C4-2B (cell line): ENCODE measurements around the gene CSRNP3.

Experiments
- H3K27ac ChIP-seq: fragments of 450-650 bp; 2 replicates; pipeline ENCODE4 v1.5.1; 2017
- ZFX ChIP-seq: fragments of 450-650 bp; IDR thresholded peaks from 2 replicates; pipeline ENCODE4 v1.6.1; 2017
- TF ChIP-seq, protein P1 (sequence below): fragments of 450-650 bp; conservative IDR thresholded peaks from 2 replicates; pipeline ENCODE4 v1.5.1; 2017; ENCODE audit warnings: mild to moderate bottlenecking

Gene CSRNP3

DNA sequence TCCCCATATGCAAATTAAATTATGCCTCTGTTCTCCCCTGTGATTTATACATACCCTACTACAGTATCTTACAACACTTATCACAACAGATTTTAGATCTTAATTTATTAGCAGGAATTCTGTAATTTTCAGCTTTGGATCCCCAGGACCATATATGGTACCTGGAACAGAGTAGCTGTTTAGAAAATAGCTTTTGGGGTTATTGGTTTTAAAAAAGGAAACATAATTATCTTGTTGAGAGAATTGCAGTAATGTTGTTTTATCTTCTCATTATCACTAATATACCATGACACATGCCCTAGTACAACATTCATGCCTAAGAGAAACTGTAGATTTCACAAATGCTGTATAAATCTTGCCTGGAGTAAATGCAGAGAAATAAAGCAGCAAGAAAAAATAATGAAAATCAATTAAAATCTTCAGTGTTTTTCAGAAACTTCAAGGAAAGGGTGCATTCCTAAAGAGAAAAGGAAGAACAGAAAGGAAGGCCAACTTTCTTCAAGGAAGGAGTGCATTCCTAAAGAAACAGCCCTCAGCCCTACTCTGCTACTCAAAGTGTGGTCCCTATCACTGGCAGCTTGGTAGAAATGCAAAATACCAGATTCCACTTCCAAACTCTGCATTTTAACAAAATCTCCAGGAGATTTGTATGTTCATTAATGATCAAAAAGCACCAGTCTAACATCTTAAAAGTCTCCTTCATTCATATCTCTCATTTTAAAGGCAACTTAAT, 37.1 kb upstream of the CSRNP3 start:
- TF ChIP-seq, protein P1, sequence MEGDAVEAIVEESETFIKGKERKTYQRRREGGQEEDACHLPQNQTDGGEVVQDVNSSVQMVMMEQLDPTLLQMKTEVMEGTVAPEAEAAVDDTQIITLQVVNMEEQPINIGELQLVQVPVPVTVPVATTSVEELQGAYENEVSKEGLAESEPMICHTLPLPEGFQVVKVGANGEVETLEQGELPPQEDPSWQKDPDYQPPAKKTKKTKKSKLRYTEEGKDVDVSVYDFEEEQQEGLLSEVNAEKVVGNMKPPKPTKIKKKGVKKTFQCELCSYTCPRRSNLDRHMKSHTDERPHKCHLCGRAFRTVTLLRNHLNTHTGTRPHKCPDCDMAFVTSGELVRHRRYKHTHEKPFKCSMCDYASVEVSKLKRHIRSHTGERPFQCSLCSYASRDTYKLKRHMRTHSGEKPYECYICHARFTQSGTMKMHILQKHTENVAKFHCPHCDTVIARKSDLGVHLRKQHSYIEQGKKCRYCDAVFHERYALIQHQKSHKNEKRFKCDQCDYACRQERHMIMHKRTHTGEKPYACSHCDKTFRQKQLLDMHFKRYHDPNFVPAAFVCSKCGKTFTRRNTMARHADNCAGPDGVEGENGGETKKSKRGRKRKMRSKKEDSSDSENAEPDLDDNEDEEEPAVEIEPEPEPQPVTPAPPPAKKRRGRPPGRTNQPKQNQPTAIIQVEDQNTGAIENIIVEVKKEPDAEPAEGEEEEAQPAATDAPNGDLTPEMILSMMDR, result no peak
- H3K27ac ChIP-seq, result no peak overlapping the region

- no peak overlapping the region for H3K27ac ChIP-seq
- TF ChIP-seq ZFX, result no peak
- TF ChIP-seq, protein P1, result no peak
Observed at GRCh38 chr2:165434865-165435496, 34.5 kb upstream of the CSRNP3 start.

DNA sequence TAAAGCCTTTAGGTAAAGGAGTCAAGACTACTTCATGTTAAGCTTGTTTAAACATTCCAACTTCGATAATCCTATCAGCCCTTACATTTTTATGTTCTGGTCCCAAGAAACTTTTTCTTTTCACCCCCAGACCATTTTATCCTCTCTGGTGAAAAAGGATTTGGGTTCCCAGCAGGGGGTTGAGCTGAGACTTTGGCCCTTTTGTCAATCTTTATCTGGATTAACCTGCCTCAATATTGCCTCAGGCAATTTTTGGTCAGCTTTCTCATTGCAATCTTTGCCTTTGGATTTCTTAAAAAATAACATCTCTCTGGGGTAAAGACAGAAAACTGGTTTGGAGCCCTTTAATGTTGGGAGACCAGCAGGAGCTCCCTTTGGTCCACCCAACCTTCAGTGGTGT, 33.9 kb upstream of the CSRNP3 start:
- no peak overlapping the region for H3K27ac ChIP-seq
- TF ChIP-seq, protein P1, result no peak
- no peak for TF ChIP-seq ZFX

GRCh38 chr2:165436559-165436958, 32.9 kb upstream of the CSRNP3 start:
- H3K27ac ChIP-seq, result no peak overlapping the region
- no peak for TF ChIP-seq ZFX
- TF ChIP-seq, protein P1, result no peak

DNA sequence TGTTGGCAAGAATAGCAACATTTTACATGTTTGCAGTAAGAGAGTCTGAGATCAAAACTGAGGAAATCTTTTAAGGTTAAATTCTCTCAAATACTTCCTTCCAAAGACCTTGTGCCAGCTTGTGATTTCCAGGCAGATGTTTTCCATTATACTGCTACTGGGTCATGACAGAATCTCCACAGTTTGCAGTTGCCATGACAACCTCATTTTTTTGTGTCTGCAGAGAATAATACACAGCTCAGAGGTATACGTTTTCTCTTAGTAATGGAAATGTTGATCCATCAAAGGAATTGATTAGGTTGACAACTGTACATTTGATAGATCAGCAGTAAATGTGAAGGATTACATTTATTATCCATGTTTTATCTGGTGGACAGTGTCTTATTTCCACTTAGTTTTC, 29.1 kb upstream of the CSRNP3 start:
- TF ChIP-seq, protein P1, result no peak
- no peak for TF ChIP-seq ZFX
- H3K27ac ChIP-seq, result no peak overlapping the region

DNA sequence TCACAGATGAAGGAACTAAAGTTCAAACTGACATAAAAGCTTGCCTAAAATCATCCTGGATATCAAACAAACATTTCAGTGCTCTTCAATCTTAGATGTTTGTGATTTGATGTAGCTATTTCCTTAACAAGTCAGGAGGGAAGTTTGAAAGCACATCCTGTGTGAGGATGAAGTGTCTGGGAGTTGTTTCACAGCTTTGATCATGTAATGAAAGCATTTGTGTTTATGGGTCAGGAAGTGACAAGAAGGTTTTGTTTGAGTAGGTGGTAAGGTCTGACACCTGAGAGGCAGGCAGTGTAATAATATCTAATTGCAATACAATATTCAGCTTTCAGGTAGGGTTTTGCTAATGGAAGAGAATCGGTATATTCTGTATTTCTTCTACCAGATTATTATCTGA, 26.0 kb upstream of the CSRNP3 start:
- TF ChIP-seq, protein P1, result no peak
- TF ChIP-seq ZFX, result no peak
- H3K27ac ChIP-seq, result no peak overlapping the region

GRCh38 chr2:165448406-165448805, 21.1 kb upstream of the CSRNP3 start:
- no peak overlapping the region for H3K27ac ChIP-seq
- no peak for TF ChIP-seq ZFX

GRCh38 chr2:165450156-165450555, 19.3 kb upstream of the CSRNP3 start:
- TF ChIP-seq ZFX, result no peak
- no peak overlapping the region for H3K27ac ChIP-seq
